ENCODE measurements around the gene SZT2. TPM values are rescaled to one million over a fixed set of nuclear protein-coding genes. Genes with fewer than 3 reads are reported as not detected.

Gene SZT2
- total and polyA plus RNA-seq, 2 of the 13 experiments (the other 11 are each of a cell fraction or from before 2014, with no cell fraction given) = 8.0 to 8.8 TPM

DNA sequence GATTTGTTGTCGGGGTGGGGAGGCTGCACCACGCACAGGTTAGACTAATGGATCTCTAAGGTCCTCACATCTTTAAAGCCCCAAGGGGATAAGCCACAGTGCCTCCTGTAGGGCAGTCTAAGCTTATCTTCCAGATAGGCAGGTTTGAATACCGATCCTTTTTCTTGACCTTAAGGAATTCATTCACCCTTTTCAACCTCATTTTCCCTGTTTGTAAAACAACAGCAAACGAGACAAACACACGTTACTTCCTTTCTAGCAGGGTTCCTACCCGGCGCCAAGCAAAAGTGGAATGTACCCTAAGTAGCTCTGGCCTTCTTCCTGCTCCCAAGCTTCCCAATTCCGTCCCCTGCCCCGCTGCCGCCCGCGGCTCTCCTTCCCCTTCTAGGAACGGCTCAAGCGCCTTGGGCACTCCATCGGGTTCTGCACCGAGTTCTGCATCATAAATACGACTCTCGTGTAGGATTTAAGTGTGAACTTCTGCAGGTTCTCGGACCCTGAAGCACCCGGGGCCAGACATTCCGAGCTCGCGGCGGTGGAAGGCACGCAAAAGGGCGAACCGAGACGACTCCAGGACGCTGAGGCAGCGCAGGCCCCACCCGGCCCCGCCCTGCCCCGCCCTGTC is 31.5 kb upstream of the SZT2 start (continued):
- TF ChIP-seq, protein P1, sequence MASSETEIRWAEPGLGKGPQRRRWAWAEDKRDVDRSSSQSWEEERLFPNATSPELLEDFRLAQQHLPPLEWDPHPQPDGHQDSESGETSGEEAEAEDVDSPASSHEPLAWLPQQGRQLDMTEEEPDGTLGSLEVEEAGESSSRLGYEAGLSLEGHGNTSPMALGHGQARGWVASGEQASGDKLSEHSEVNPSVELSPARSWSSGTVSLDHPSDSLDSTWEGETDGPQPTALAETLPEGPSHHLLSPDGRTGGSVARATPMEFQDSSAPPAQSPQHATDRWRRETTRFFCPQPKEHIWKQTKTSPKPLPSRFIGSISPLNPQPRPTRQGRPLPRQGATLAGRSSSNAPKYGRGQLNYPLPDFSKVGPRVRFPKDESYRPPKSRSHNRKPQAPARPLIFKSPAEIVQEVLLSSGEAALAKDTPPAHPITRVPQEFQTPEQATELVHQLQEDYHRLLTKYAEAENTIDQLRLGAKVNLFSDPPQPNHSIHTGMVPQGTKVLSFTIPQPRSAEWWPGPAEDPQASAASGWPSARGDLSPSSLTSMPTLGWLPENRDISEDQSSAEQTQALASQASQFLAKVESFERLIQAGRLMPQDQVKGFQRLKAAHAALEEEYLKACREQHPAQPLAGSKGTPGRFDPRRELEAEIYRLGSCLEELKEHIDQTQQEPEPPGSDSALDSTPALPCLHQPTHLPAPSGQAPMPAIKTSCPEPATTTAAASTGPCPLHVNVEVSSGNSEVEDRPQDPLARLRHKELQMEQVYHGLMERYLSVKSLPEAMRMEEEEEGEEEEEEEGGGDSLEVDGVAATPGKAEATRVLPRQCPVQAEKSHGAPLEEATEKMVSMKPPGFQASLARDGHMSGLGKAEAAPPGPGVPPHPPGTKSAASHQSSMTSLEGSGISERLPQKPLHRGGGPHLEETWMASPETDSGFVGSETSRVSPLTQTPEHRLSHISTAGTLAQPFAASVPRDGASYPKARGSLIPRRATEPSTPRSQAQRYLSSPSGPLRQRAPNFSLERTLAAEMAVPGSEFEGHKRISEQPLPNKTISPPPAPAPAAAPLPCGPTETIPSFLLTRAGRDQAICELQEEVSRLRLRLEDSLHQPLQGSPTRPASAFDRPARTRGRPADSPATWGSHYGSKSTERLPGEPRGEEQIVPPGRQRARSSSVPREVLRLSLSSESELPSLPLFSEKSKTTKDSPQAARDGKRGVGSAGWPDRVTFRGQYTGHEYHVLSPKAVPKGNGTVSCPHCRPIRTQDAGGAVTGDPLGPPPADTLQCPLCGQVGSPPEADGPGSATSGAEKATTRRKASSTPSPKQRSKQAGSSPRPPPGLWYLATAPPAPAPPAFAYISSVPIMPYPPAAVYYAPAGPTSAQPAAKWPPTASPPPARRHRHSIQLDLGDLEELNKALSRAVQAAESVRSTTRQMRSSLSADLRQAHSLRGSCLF (CRISPR knock-in tag; IDR thresholded peaks at IDR 0.05; ENCODE audit: borderline replicate concordance) = no peak
- TF ChIP-seq, protein P2, sequence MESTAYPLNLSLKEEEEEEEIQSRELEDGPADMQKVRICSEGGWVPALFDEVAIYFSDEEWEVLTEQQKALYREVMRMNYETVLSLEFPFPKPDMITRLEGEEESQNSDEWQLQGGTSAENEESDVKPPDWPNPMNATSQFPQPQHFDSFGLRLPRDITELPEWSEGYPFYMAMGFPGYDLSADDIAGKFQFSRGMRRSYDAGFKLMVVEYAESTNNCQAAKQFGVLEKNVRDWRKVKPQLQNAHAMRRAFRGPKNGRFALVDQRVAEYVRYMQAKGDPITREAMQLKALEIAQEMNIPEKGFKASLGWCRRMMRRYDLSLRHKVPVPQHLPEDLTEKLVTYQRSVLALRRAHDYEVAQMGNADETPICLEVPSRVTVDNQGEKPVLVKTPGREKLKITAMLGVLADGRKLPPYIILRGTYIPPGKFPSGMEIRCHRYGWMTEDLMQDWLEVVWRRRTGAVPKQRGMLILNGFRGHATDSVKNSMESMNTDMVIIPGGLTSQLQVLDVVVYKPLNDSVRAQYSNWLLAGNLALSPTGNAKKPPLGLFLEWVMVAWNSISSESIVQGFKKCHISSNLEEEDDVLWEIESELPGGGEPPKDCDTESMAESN (CRISPR knock-in tag; conservative IDR thresholded peaks at IDR 0.05) = no peak
- TF ChIP-seq NFYB (CRISPR knock-in tag; IDR thresholded peaks at IDR 0.05) = no peak
- no peak for TF ChIP-seq TRIM24 (CRISPR knock-in tag; IDR thresholded peaks at IDR 0.05)
- TF ChIP-seq MAFF (IDR thresholded peaks at IDR 0.05; ENCODE audit: low read depth, low read length) = no peak
- no peak for TF ChIP-seq ZFP36L1 (CRISPR knock-in tag; IDR thresholded peaks at IDR 0.05)
- no peak for TF ChIP-seq KDM4B (CRISPR knock-in tag; IDR thresholded peaks at IDR 0.05)
- no peak for TF ChIP-seq ATAD3A (CRISPR knock-in tag; IDR thresholded peaks at IDR 0.05)
- TF ChIP-seq SMC3 (IDR thresholded peaks at IDR 0.05; ENCODE audit: low read length) = peak; percentile 44; the same call in 1 of the 2 replicates
- TF ChIP-seq HDAC1 (CRISPR knock-in tag; IDR thresholded peaks at IDR 0.05) = no peak
- TF ChIP-seq AKAP8 (CRISPR knock-in tag; IDR thresholded peaks at IDR 0.05) = no peak
- TF ChIP-seq PCBP2 (optimal IDR thresholded peaks at IDR 0.05; ENCODE audit: low read depth, low read length, poor library complexity, severe bottlenecking) = no peak
- no peak for TF ChIP-seq NCOA2 (CRISPR knock-in tag; IDR thresholded peaks at IDR 0.05)
- TF ChIP-seq, protein P3, sequence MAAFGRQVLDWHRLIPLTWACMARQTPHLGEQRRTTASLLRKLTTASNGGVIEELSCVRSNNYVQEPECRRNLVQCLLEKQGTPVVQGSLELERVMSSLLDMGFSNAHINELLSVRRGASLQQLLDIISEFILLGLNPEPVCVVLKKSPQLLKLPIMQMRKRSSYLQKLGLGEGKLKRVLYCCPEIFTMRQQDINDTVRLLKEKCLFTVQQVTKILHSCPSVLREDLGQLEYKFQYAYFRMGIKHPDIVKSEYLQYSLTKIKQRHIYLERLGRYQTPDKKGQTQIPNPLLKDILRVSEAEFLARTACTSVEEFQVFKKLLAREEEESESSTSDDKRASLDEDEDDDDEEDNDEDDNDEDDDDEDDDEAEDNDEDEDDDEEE (CRISPR knock-in tag; IDR thresholded peaks at IDR 0.05) = no peak
- no peak for TF ChIP-seq KLF9 (CRISPR knock-in tag; IDR thresholded peaks at IDR 0.05; ENCODE audit: low read depth)
- no peak for TF ChIP-seq ZNF724P (CRISPR knock-in tag; IDR thresholded peaks at IDR 0.05; ENCODE audit: borderline replicate concordance)
- no peak for TF ChIP-seq KDM2A (CRISPR knock-in tag; IDR thresholded peaks at IDR 0.05; ENCODE audit: borderline replicate concordance, low read depth)
- TF ChIP-seq, protein P4, sequence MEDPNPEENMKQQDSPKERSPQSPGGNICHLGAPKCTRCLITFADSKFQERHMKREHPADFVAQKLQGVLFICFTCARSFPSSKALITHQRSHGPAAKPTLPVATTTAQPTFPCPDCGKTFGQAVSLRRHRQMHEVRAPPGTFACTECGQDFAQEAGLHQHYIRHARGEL (CRISPR knock-in tag; IDR thresholded peaks at IDR 0.05) = no peak
- TF ChIP-seq ARHGAP35 (CRISPR knock-in tag; IDR thresholded peaks at IDR 0.05; ENCODE audit: borderline replicate concordance) = no peak
- no peak for TF ChIP-seq ZNF101 (CRISPR knock-in tag; IDR thresholded peaks at IDR 0.05; ENCODE audit: borderline replicate concordance, low read depth)
- no peak for TF ChIP-seq PITX1 (CRISPR knock-in tag; IDR thresholded peaks at IDR 0.05)
- TF ChIP-seq STAG1 (CRISPR knock-in tag; IDR thresholded peaks at IDR 0.05) = peak; percentile 53
- TF ChIP-seq MYNN (CRISPR knock-in tag; IDR thresholded peaks at IDR 0.05; ENCODE audit: low read depth) = no peak
